Tibial nerve (tissue), 4 donors: ENCODE data around the gene RAPGEF2.

Experiments
- EP300 ChIP-seq, 2 donors: sonication (generic); formaldehyde crosslinking; IDR thresholded peaks; one replicate each; pipeline ENCODE4 v1.6.1; 2017; ENCODE audit warnings: antibody characterized with exemption in 2 of 2, mild to moderate bottlenecking in 1 of 2
- POLR2A ChIP-seq, 2 donors: fragments of 450-650 bp; IDR thresholded peaks; one replicate each; pipeline ENCODE4 v1.6.1; 2017; ENCODE audit warnings: antibody characterized with exemption in 2 of 2, mild to moderate bottlenecking in 2 of 2, moderate library complexity in 2 of 2
- TF ChIP-seq, protein P1 (sequence below), 5 experiments: fragments of 200-600 bp in 3 of 5; fragments of 450-650 bp in 2 of 5; sonication (generic) in 3 of 5; IDR thresholded peaks; one replicate each; pipeline ENCODE4 v1.5.1; 2016 to 2019; ENCODE audit warnings: antibody characterized with exemption in 5 of 5, mild to moderate bottlenecking in 3 of 5, moderate library complexity in 2 of 5

- TF ChIP-seq, protein P1, sequence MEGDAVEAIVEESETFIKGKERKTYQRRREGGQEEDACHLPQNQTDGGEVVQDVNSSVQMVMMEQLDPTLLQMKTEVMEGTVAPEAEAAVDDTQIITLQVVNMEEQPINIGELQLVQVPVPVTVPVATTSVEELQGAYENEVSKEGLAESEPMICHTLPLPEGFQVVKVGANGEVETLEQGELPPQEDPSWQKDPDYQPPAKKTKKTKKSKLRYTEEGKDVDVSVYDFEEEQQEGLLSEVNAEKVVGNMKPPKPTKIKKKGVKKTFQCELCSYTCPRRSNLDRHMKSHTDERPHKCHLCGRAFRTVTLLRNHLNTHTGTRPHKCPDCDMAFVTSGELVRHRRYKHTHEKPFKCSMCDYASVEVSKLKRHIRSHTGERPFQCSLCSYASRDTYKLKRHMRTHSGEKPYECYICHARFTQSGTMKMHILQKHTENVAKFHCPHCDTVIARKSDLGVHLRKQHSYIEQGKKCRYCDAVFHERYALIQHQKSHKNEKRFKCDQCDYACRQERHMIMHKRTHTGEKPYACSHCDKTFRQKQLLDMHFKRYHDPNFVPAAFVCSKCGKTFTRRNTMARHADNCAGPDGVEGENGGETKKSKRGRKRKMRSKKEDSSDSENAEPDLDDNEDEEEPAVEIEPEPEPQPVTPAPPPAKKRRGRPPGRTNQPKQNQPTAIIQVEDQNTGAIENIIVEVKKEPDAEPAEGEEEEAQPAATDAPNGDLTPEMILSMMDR (IDR thresholded peaks at IDR 0.05): no peak
- TF ChIP-seq EP300 (IDR thresholded peaks at IDR 0.05) (no peak), POLR2A (IDR thresholded peaks at IDR 0.05) (no peak)
Measured at GRCh38 chr4:159239629-159240028, 136.8 kb downstream of the RAPGEF2 start.
